Hematopoietic multipotent progenitor cell treated with erythropoietin and hydrocortisone succinate and interleukin-3 and kit ligand, for 4 days (in vitro differentiated cells): ENCODE measurements around the gene CENPB.
A peak's percentile ranks its signal among the peaks of the same experiment; 100 is the strongest.

Source experiments
- DNase-seq: peaks from one replicate; pipeline ENCODE4 v3.0.0-alpha.2; 2015

CENPB gene

GRCh38 chr20:3764659-3765058, 21.9 kb downstream of the CENPB start:
- DNase-seq = no peak

DNA sequence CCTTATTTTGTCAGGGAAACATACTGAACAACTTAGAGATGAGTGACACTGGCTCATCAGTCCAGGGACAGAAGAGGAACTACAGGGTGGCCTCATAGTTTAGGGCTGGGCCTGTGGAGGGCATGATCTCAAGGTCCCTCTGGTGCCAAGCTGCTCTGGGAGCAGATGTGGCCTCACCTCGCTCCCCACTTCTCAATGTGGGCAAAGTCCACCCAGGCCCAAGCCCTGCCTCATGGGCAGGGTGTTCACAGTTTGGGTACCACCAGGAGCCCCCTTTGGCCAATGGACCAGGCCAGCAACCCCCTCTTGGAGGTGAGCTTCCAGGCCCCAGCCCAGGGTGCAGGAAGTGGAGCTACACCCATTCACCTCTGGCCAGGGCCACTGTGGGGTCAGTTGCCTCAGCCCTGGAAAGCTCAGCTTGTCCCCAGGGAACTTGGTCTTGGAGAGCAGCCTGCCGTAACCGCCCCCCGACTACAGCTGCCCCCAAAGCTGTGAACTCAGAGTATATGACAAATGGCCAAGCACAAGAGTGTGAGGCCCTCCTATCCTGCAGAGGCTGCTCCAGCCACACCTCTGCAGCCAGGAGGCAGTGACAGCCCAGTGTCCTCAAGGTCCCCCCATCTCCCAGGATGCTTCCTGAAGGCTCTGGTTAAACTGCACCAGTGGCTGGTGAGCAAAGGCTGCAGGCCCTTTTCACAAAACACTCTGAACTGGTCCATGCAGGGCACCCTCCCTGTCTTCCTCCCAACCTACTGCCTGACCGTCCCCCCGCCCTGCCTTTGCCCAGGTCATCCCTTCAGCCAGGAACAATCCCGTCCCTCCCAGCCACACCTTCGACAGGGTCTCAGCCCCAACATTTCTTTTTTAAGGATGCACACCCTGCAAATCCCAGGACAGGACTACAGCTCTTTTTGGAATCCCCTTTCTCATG, 22.6 kb downstream of the CENPB start:
- DNase-seq = peak; percentile 49

- no peak for DNase-seq
These were observed 25.7 kb downstream of the CENPB start for GRCh38 chr20:3760655-3761348.

- no peak for DNase-seq
These were observed 26.7 kb downstream of the CENPB start for GRCh38 chr20:3759884-3760283.

DNA sequence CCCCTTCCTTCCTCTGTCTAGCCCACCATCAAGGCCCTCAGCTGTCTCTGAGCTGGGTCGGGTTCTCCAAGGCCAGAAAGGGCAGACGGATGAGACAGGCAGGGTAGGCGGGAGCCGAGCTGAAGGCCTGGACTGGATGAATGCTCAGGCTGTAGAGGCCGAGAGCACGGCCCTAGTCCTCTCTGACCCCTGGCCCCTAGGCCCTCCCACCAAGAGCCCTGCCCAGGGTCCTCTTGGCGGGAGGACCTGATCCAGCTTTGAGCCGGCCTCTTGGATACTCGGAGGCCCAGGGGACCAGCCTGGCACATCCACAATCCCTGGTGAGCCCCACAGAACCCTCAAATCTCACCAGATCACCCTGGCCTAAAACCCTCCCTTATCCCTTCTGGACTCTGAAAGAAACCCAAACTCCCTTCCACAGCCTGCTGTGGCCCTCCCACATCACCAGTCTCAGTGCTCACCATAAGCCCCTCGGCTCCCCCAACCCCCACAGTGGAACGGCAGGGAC, 27.2 kb downstream of the CENPB start:
- no peak for DNase-seq

- DNase-seq = no peak
These were observed 28.0 kb downstream of the CENPB start for GRCh38 chr20:3758566-3758965.

DNA sequence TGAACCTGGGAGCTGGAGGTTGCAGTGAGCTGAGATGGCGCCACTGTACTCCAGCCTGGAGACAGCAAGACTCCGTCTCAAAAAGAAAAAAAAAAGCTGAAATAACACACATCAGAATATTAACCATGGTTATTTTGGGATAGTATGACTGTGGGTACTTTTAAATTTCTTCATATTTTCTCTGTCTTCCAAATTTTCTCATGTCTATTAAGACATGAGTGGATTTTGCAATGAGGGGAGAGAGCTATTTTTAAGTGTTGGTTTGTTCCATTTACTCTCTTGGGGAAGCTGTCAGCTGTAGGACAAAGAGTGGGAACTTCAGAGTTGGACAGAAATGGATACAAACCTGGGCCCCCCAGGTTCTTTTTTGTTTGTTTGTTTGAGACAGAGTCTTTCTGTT, 29.3 kb downstream of the CENPB start:
- no peak for DNase-seq

DNA sequence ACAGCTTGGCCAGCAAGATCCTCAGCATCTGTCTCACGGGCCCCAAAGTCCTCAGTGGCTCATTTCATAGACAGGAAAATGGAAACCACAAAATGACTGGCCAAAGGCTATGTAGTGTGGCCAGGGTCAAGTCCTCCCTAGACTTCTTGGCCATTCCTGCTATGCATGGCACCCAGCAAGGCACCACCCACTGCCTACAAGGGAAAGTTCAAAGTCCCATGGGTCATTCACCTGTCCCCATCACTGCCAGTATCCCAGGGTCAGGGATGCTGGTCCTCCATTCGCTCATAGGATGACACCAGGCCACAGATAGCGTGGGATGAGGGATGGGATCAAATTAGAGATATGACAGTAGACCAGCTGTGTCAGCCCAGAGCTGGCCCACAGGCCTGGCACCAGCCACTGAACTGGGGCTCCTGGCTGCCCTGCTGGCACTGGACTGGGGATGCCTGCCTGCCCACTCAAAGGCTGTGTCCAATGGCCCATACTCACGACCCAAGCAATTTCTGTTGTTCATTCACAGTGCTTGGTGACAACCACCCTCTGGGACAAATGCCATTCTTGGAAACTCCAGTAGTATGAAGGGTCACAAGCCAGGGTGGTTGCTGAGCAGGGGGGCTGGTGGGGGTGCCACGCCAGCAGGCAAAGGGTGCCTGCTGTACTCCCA, 30.6 kb downstream of the CENPB start:
- DNase-seq = no peak

DNA sequence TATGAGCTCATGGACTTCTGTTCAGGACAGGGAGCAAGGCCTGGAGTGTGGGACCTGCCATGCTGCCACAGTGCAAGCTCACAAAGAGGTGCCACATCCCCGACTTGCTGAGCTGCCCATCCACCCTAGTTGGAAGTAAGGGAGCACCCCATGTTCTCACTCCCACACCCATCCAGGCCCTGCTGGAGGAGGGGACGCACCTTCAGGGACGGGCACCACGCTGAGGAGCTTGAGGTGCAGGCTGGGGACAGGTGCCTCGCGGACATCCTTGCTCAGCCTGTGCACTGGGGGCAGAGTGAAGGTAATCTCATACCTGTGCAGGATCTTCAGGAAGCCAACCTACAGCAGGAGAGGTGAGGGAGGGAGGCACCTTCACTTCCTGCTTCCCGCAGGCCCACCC, 31.3 kb downstream of the CENPB start:
- no peak for DNase-seq

DNA sequence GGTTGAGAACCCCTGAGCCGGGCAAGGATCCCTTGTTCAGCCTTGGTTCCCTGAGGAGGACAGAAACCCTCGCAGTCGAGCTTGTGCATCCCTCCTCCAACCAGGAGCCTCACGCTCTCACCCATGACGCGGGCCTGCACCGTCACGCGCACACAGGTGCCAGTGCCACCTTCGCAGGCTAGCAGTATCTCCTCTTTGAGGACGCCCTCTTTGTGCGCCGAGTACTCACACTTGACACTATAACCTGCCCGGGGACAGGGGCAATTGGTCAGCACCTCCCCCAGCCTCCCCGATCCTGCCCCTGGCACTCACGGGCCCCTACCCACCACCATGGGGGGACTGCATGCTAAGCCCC, 32.3 kb downstream of the CENPB start:
- no peak for DNase-seq

DNA sequence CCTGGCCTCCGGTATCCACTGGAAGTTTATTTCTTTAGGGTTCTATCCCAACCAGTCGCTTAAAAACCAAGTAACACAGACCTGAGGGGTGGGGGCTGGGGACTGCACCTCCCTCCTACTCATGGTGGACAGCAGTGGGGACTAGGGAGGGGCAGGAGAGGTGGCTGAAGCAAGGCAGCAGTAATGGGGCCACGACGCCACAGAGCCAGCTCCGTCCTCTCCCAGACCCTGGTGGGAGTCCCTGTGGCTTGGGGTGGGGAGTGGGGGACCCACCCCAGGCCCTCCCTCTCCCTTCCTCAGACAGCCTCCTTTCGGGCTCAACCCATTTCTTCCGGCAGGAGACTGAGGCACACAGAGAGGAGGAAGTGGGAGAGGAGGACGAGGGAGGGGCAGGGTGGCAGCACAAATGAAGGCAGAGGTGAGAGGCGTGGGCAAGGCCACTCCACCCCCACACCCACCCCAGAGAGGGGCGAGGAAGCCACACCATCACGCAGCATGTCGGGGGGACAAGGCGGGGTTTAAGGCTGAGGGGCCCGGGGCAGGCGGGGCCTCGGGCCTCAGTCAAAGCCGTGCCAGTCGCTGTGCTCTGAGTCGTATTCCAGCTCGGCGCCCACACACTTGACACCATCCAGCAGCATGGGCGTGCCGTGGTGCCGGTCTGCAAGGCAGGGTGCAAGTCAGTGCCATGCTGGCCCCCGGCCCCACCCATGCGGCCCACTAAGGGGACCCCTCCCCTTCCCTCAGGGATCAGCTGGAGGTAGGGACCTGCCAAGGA, 32.9 kb downstream of the CENPB start:
- no peak for DNase-seq

- DNase-seq = peak; percentile 89
These were observed 33.4 kb downstream of the CENPB start for GRCh38 chr20:3753098-3753497.

GRCh38 chr20:3752386-3752759, 34.2 kb downstream of the CENPB start:
- no peak for DNase-seq

DNA sequence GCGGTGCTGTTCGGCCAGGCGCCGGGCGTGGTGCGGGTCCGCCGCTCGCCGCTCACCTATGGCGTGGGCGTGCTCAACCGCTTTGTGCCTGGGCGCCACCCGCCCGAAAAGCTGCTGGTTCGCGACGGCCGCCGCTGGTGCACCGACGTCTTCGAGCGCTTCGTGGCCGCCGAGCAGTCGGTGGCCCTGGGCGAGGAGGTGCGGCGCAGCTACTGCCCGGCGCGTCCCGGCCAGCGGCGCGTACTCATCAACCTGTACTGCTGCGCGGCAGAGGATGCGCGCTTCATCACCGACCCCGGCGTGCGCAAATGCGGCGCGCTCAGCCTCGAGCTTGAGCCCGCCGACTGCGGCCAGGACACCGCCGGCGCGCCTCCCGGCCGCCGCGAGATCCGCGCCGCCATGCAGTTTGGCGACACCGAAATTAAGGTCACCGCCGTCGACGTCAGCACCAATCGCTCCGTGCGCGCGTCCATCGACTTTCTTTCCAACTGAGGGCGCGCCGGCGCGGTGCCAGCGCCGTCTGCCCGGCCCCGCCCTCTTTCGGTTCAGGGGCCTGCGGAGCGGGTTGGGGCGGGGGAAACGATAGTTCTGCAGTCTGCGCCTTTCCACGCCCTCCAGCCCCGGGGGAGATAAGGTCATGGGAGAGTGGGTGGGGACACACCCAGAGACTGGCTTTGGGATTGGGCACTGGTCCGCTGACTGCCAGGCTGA, 34.7 kb downstream of the CENPB start:
- peak; percentile 97 for DNase-seq

GRCh38 chr20:3751305-3751674, 35.2 kb downstream of the CENPB start:
- DNase-seq = no peak

DNA sequence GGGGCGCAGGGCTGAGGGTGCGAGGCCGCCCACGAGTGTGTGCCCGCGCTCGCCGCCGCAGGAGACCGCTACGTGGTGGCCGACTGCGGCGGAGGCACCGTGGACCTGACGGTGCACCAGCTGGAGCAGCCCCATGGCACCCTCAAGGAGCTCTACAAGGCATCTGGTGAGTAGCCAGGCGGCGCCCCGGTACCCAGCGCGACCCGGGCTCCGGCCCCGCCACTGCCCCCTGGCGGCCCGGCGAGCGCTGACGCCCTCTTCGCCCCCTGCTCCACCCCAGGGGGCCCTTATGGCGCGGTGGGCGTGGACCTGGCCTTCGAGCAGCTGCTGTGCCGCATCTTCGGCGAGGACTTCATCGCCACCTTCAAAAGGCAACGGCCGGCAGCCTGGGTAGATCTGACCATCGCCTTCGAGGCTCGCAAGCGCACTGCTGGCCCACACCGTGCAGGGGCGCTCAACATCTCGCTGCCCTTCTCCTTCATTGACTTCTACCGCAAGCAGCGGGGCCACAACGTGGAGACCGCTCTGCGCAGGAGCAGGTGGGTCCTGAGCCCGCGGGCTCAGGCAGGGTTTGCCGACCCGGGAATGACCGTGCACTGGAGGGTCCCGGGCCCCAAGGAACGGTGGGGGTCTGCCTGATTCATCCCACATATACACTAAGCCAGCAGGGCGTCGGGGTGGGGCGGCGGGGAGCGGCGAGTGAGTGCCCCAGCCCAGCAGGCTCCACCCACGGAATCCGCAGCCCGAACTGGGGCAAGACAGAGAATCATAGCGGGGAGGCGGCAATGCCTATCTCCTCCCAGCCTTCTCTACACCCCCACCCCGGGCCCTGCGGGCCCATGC, 36.6 kb downstream of the CENPB start:
- peak; percentile 73 for DNase-seq

GRCh38 chr20:3749087-3749688, 37.4 kb downstream of the CENPB start:
- DNase-seq = no peak

- DNase-seq = no peak
These were observed 38.5 kb downstream of the CENPB start for GRCh38 chr20:3748073-3748472.

- DNase-seq = no peak
These were observed 39.1 kb downstream of the CENPB start for GRCh38 chr20:3747471-3747870.

- no peak for DNase-seq
These were observed 40.8 kb downstream of the CENPB start for GRCh38 chr20:3745686-3746173.
